DND-41 (cell line): ENCODE measurements around the gene PPM1E.

Source experiments
- ATAC-seq: fragments of 200-7000 bp; cut with Tn5 transposase; 3 replicates; pipeline ENCODE4 v1.9.1; 2021; ENCODE audit warnings: low read depth; ENCODE audit not compliant: insufficient read depth
- DNase-seq: peaks from one replicate; pipeline ENCODE4 v3.0.0-alpha.2; 2020
- H2AFZ ChIP-seq: 2 replicates; pipeline ENCODE4 v1.6.0; 2012; ENCODE audit warnings: low read depth, low read length
- H3K27ac ChIP-seq: 2 replicates; pipeline ENCODE4 v1.5.1; 2012; ENCODE audit warnings: low read length, inconsistent platforms
- H3K27me3 ChIP-seq: fragments of 200-600 bp; sonication (generic); 2 replicates; pipeline ENCODE4 v1.6.0; 2012; ENCODE audit warnings: low read length, mild to moderate bottlenecking, inconsistent platforms; ENCODE audit not compliant: insufficient read depth, poor library complexity
- H3K36me3 ChIP-seq: 2 replicates; pipeline ENCODE4 v1.5.1; 2012; ENCODE audit warnings: low read length, inconsistent platforms; ENCODE audit not compliant: insufficient read depth
- H3K4me1 ChIP-seq: 2 replicates; pipeline ENCODE4 v1.5.1; 2012; ENCODE audit warnings: mild to moderate bottlenecking, low read length; ENCODE audit not compliant: insufficient read depth
- H3K4me2 ChIP-seq: 2 replicates; pipeline ENCODE4 v1.6.0; 2012; ENCODE audit warnings: mild to moderate bottlenecking, moderate library complexity, low read length, inconsistent platforms; ENCODE audit not compliant: insufficient read depth
- H3K4me3 ChIP-seq, 2 experiments: fragments of 200-600 bp in 1 of 2; shearing (Covaris generic) in 1 of 2; 2 replicates each; pipeline ENCODE4 v1.5.1; 2012 to 2016; ENCODE audit warnings: inconsistent platforms in 2 of 2, low read length in 2 of 2, mild to moderate bottlenecking in 2 of 2, low read depth in 1 of 2, moderate library complexity in 1 of 2
- H3K79me2 ChIP-seq: 2 replicates; pipeline ENCODE4 v1.6.0; 2012; ENCODE audit warnings: low read length, inconsistent platforms; ENCODE audit not compliant: insufficient read depth
- H3K9ac ChIP-seq: 2 replicates; pipeline ENCODE4 v1.6.0; 2012; ENCODE audit warnings: low read depth, mild to moderate bottlenecking, inconsistent platforms, low read length, moderate library complexity
- H3K9me3 ChIP-seq: 2 replicates; pipeline ENCODE4 v1.5.1; 2012; ENCODE audit warnings: low read length, moderate library complexity, mild to moderate bottlenecking, inconsistent platforms; ENCODE audit not compliant: insufficient read depth, severe bottlenecking
- H4K20me1 ChIP-seq: 2 replicates; pipeline ENCODE4 v1.6.0; 2012; ENCODE audit warnings: low read length; ENCODE audit not compliant: insufficient read depth
- CTCF ChIP-seq: IDR thresholded peaks from 2 replicates; pipeline ENCODE4 v1.5.1; 2012; ENCODE audit warnings: borderline replicate concordance, low read length, moderate library complexity, mild to moderate bottlenecking; ENCODE audit not compliant: poor library complexity, severe bottlenecking; ENCODE audit errors: extremely low read depth
- EZH2 ChIP-seq: IDR thresholded peaks from 3 replicates; pipeline ENCODE4 v1.6.1; 2012; ENCODE audit warnings: borderline replicate concordance, low read depth, mild to moderate bottlenecking, moderate library complexity, low read length, inconsistent platforms; ENCODE audit not compliant: severe bottlenecking

Gene PPM1E

GRCh38 chr17:59030811-59031210, 275.2 kb downstream of the PPM1E start:
- no peak for ATAC-seq
- TF ChIP-seq EZH2 (no peak), CTCF (no peak)
- no peaks in the 10 kb centered on the region for H3K27me3 ChIP-seq
- H3K4me3 ChIP-seq: no peak overlapping the region
- DNase-seq: no peak
- H3K9ac ChIP-seq: no peak overlapping the region
- peaks cover 3% of the 10 kb centered on the region; the same call in 1 of the 2 replicates for H4K20me1 ChIP-seq
- no peak overlapping the region for H3K27ac ChIP-seq
- no peaks in the 10 kb centered on the region for H3K9me3 ChIP-seq
- peaks cover 68% of the 10 kb centered on the region for H3K36me3 ChIP-seq
- H2AFZ ChIP-seq: no peak overlapping the region
- no peak overlapping the region for H3K4me2 ChIP-seq
- H3K4me1 ChIP-seq: no peaks in the 10 kb centered on the region
- H3K79me2 ChIP-seq: no peaks in the 10 kb centered on the region
